ENCODE measurements around the gene RAD51. TPM values are rescaled to one million over a fixed set of nuclear protein-coding genes. Genes with fewer than 3 reads are reported as not detected.

Gene RAD51
- total and polyA plus RNA-seq, 4 donors: 0.95 to 2.2 (median 1.2) TPM

- 94 to 96% methylated on average over 6 of the region's 6 CpGs for WGBS, 2 donors
- no peak for ATAC-seq (ENCODE audit: insufficient read depth, low FRiP score)
Measured at GRCh38 chr15:40773902-40774301, 78.9 kb downstream of the RAD51 start.

GRCh38 chr15:40775007-40775406 lies 80.0 kb downstream of the RAD51 start:
- no peak for TF ChIP-seq CTCF (IDR thresholded peaks at IDR 0.05; ENCODE audit: control extremely low read depth, extremely low read depth)
- H3K4me1 ChIP-seq (ENCODE audit: control insufficient read depth in 5 of 5, insufficient read depth in 5 of 5, low read length in 5 of 5): peaks cover 0 to 3% (median 0%) of the 10 kb centered on the region in 5 donors
- WGBS, 2 donors: 92 to 96% methylated on average over 10 of the region's 10 CpGs
- H3K27ac ChIP-seq (ENCODE audit: low read depth in 1 of 2, low read length in 1 of 2): no peak overlapping the region
- no peaks in the 10 kb centered on the region for H3K9me3 ChIP-seq (ENCODE audit: control insufficient read depth in 4 of 4, insufficient read depth in 3 of 4, low read length in 3 of 4)
- no peak overlapping the region for H3K9ac ChIP-seq (ENCODE audit: insufficient read depth in 1 of 2, low read length in 2 of 2)
- peaks cover 14 to 54% (median 44%) of the 10 kb centered on the region in 4 donors for H3K36me3 ChIP-seq (ENCODE audit: control insufficient read depth in 4 of 4, insufficient read depth in 4 of 4, low read length in 4 of 4)
- H3K27me3 ChIP-seq (ENCODE audit: control insufficient read depth in 3 of 3, insufficient read depth in 3 of 3, low read length in 2 of 3): no peaks in the 10 kb centered on the region
- H3K4me3 ChIP-seq: no peak overlapping the region
- no peak for DNase-seq
- no peak for ATAC-seq (ENCODE audit: insufficient read depth, low FRiP score)

More at GRCh38 chr15:40773902-40774301, 78.9 kb downstream of the RAD51 start:
- Histone ChIP-seq H3K4me1 (ENCODE audit: control insufficient read depth in 5 of 5, insufficient read depth in 5 of 5, low read length in 5 of 5) (peaks cover 0 to 7% (median 0%) of the 10 kb centered on the region in 5 donors), H3K36me3 (ENCODE audit: control insufficient read depth in 4 of 4, insufficient read depth in 4 of 4, low read length in 4 of 4) (peaks cover 14 to 51% (median 40%) of the 10 kb centered on the region in 4 donors), H3K9me3 (ENCODE audit: control insufficient read depth in 4 of 4, insufficient read depth in 3 of 4, low read length in 3 of 4) (no peaks in the 10 kb centered on the region), H3K27me3 (ENCODE audit: control insufficient read depth in 3 of 3, insufficient read depth in 3 of 3, low read length in 2 of 3) (no peaks in the 10 kb centered on the region), H3K27ac (ENCODE audit: low read depth in 1 of 2, low read length in 1 of 2) (no peak overlapping the region), H3K4me3 (no peak overlapping the region), H3K9ac (ENCODE audit: insufficient read depth in 1 of 2, low read length in 2 of 2) (no peak overlapping the region)
- no peak for DNase-seq
- no peak for TF ChIP-seq CTCF (IDR thresholded peaks at IDR 0.05; ENCODE audit: control extremely low read depth, extremely low read depth)

DNA sequence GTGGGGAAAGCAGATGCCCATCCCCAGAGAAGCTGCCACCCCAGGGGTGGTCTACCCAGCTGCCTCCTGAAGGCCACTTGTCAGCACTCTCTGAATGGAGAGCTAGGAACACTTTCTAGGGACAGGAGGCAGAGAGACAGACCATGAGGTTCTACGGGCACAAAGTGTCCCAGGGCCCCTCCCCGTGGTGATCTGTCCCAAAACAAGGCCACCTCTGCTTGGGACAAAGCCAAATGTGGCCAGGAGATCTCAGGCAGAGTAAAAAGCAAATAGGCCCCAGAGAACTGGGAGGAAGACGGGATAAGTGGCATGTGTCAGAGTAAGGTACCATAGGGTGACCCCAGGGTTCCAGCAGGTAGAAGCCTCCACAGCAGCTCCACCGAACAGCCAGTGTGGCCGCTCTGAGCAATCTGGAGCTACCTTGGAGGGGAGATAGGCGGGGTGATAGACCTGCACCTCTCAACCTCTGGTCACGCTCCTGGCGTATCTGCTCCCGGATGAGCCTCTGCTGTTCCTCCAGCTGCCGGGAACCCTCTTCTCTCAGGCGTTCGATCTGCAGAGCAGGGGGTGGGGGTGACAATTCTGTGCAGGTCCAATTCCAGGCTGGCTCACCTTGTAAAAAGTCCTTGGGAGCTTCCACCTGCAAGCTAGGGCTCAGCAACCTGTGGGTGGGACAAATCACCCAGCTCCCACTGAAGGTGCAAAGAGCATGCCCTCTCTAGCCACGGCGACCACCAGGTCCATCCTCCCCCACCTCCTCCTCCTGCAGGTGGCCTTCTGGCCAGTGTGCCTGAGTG lies 81.0 kb downstream of the RAD51 start:
- H3K9ac ChIP-seq (ENCODE audit: insufficient read depth in 1 of 2, low read length in 2 of 2): no peak overlapping the region
- ATAC-seq (ENCODE audit: insufficient read depth, low FRiP score) (no peak), DNase-seq (no peak)
- 93 to 96% methylated on average over 12 to 14 of the region's 14 CpGs for WGBS, 2 donors
- H3K4me1 ChIP-seq (ENCODE audit: control insufficient read depth in 5 of 5, insufficient read depth in 5 of 5, low read length in 5 of 5): peaks cover 0 to 4% (median 0%) of the 10 kb centered on the region in 5 donors
- H3K4me3 ChIP-seq: no peak overlapping the region
- H3K36me3 ChIP-seq (ENCODE audit: control insufficient read depth in 4 of 4, insufficient read depth in 4 of 4, low read length in 4 of 4): peaks cover 14 to 55% (median 43%) of the 10 kb centered on the region in 4 donors
- no peaks in the 10 kb centered on the region for H3K9me3 ChIP-seq (ENCODE audit: control insufficient read depth in 4 of 4, insufficient read depth in 3 of 4, low read length in 3 of 4)
- peak overlapping the region in 1 of 2 donors; percentile 59 for H3K27ac ChIP-seq (ENCODE audit: low read depth in 1 of 2, low read length in 1 of 2)
- no peaks in the 10 kb centered on the region for H3K27me3 ChIP-seq (ENCODE audit: control insufficient read depth in 3 of 3, insufficient read depth in 3 of 3, low read length in 2 of 3)
- no peak for TF ChIP-seq CTCF (IDR thresholded peaks at IDR 0.05; ENCODE audit: control extremely low read depth, extremely low read depth)
